ENCODE results near the gene KCNQ1. TPM values are rescaled to one million over a fixed set of nuclear protein-coding genes. Genes with fewer than 3 reads are reported as not detected.
A peak's percentile ranks its signal among the peaks of the same experiment; 100 is the strongest.

KCNQ1 gene
- total and polyA plus RNA-seq, 9 of the 15 experiments (the other 6 are each of a cell fraction or from before 2014, with no cell fraction given) = 0.44 TPM; not detected in 8

DNA sequence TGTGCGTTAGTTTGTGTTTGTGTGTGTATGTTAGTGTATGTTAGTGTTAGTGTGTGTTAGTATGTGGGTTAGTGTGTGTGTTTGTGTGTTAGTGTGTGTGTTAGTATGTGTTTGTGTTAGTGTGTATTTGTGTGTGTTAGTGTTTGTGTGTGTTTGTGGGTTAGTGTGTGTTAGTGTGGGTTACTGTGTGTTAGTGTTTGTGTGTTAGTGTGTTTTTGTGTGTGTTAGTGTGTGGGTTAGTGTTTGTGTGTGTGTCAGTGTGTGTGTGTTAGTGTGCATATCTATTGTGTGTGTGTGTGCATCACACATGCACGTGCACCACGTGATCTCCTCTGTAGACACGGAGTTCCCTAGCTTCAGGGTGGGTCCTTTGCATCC is 139.6 kb downstream of the KCNQ1 start:
- no peak for ATAC-seq
- Histone ChIP-seq H3K4me1 (replicated peaks in 1 of 2; ENCODE audit: control insufficient read depth in 2 of 2, insufficient read depth in 2 of 2, low read length in 2 of 2) (peaks cover 0 to 39% of the 10 kb centered on the region in 2 experiments; a peak in 2 of 5 replicates), H3K4me2 (ENCODE audit: insufficient read depth, low read length) (no peak overlapping the region), H3K27ac (ENCODE audit: extremely low read depth, low read depth, low read length) (no peak overlapping the region), H4K20me1 (replicated peaks; ENCODE audit: control insufficient read depth, insufficient read depth, low read length) (peaks cover 15% of the 10 kb centered on the region; the same call in 1 of the 2 replicates), H3K4me3 (no peak overlapping the region), H3K27me3 (ENCODE audit: control insufficient read depth in 2 of 2, insufficient read depth in 2 of 2, low read length in 2 of 2) (peaks cover 8 to 70% of the 10 kb centered on the region in 2 experiments), H3K9me1 (ENCODE audit: control insufficient read depth, insufficient read depth, low read length) (no peaks in the 10 kb centered on the region), H3K9ac (ENCODE audit: insufficient read depth in 1 of 2, low read depth in 2 of 2, low read length in 2 of 2) (no peak overlapping the region), H3K79me2 (ENCODE audit: control insufficient read depth, insufficient read depth, low read length) (no peaks in the 10 kb centered on the region), H3K9me3 (replicated peaks; ENCODE audit: control insufficient read depth, insufficient read depth, low read depth, low read length) (no peaks in the 10 kb centered on the region), H2AFZ (ENCODE audit: low read depth, low read length) (no peak overlapping the region), H3K36me3 (ENCODE audit: control insufficient read depth, insufficient read depth, low read length) (no peaks in the 10 kb centered on the region)
- no peak for DNase-seq (ENCODE audit: extremely low read depth in 1 of 4, low spot score in 3 of 4)
- intact Hi-C loops (cut with micrococcal nuclease) = no loop called here
- CTCF ChIA-PET (ENCODE audit: low intra/inter-chr PET ratio) = no interaction called here
- 3% methylated on average over 4 of the region's 4 CpGs for WGBS (ENCODE audit: insufficient coverage, low coverage, missing lambda C conversion rate)
- BruUV-seq (replicated peaks) = no TSS peak
- POLR2A ChIA-PET = no interaction called here
- FAIRE-seq = peak; percentile 70
- in situ Hi-C loops (cut with MboI) = no loop called here
- TF ChIP-seq HNRNPUL1 (IDR thresholded peaks at IDR 0.05; ENCODE audit: low read length) (no peak), ZNF384 (IDR thresholded peaks at IDR 0.05; ENCODE audit: low read depth, low read length) (no peak), ZNF696 (CRISPR knock-in tag; conservative IDR thresholded peaks at IDR 0.05) (no peak), MED1 (CRISPR knock-in tag; IDR thresholded peaks at IDR 0.05; ENCODE audit: borderline replicate concordance) (no peak), CEBPG (CRISPR knock-in tag; IDR thresholded peaks at IDR 0.05) (no peak), CEBPG (tag; conservative IDR thresholded peaks at IDR 0.05 in 1 of 2, IDR thresholded peaks at IDR 0.05 in 1 of 2) (no peak), ARHGAP35 (IDR thresholded peaks at IDR 0.05; ENCODE audit: partially characterized antibody) (peak; percentile 41), SNIP1 (IDR thresholded peaks at IDR 0.05; ENCODE audit: low read depth) (no peak), TRIM24 (IDR thresholded peaks at IDR 0.05) (peak; percentile 20 to 44; a peak in 2 of 4 replicates), TEAD2 (tag; IDR thresholded peaks at IDR 0.05) (no peak)
- TF ChIP-seq, protein P1, sequence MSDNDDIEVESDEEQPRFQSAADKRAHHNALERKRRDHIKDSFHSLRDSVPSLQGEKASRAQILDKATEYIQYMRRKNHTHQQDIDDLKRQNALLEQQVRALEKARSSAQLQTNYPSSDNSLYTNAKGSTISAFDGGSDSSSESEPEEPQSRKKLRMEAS (CRISPR knock-in tag; IDR thresholded peaks at IDR 0.05) = no peak
- TF ChIP-seq, protein P2, sequence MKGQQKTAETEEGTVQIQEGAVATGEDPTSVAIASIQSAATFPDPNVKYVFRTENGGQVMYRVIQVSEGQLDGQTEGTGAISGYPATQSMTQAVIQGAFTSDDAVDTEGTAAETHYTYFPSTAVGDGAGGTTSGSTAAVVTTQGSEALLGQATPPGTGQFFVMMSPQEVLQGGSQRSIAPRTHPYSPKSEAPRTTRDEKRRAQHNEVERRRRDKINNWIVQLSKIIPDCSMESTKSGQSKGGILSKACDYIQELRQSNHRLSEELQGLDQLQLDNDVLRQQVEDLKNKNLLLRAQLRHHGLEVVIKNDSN (CRISPR knock-in tag; IDR thresholded peaks at IDR 0.05) = peak; percentile 86
- TF ChIP-seq, protein P3, sequence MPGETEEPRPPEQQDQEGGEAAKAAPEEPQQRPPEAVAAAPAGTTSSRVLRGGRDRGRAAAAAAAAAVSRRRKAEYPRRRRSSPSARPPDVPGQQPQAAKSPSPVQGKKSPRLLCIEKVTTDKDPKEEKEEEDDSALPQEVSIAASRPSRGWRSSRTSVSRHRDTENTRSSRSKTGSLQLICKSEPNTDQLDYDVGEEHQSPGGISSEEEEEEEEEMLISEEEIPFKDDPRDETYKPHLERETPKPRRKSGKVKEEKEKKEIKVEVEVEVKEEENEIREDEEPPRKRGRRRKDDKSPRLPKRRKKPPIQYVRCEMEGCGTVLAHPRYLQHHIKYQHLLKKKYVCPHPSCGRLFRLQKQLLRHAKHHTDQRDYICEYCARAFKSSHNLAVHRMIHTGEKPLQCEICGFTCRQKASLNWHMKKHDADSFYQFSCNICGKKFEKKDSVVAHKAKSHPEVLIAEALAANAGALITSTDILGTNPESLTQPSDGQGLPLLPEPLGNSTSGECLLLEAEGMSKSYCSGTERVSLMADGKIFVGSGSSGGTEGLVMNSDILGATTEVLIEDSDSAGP (CRISPR knock-in tag; IDR thresholded peaks at IDR 0.05) = no peak
- TF ChIP-seq, protein P4, sequence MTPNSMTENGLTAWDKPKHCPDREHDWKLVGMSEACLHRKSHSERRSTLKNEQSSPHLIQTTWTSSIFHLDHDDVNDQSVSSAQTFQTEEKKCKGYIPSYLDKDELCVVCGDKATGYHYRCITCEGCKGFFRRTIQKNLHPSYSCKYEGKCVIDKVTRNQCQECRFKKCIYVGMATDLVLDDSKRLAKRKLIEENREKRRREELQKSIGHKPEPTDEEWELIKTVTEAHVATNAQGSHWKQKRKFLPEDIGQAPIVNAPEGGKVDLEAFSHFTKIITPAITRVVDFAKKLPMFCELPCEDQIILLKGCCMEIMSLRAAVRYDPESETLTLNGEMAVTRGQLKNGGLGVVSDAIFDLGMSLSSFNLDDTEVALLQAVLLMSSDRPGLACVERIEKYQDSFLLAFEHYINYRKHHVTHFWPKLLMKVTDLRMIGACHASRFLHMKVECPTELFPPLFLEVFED (CRISPR knock-in tag; conservative IDR thresholded peaks at IDR 0.05) = peak; percentile 72; the same call in 1 of the 2 replicates
- TF ChIP-seq, protein P5, sequence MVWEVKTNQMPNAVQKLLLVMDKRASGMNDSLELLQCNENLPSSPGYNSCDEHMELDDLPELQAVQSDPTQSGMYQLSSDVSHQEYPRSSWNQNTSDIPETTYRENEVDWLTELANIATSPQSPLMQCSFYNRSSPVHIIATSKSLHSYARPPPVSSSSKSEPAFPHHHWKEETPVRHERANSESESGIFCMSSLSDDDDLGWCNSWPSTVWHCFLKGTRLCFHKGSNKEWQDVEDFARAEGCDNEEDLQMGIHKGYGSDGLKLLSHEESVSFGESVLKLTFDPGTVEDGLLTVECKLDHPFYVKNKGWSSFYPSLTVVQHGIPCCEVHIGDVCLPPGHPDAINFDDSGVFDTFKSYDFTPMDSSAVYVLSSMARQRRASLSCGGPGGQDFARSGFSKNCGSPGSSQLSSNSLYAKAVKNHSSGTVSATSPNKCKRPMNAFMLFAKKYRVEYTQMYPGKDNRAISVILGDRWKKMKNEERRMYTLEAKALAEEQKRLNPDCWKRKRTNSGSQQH (CRISPR knock-in tag; IDR thresholded peaks at IDR 0.05) = peak; percentile 66; the same call in 1 of the 2 replicates
- TF ChIP-seq, protein P6, sequence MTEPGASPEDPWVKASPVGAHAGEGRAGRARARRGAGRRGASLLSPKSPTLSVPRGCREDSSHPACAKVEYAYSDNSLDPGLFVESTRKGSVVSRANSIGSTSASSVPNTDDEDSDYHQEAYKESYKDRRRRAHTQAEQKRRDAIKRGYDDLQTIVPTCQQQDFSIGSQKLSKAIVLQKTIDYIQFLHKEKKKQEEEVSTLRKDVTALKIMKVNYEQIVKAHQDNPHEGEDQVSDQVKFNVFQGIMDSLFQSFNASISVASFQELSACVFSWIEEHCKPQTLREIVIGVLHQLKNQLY (CRISPR knock-in tag; conservative IDR thresholded peaks at IDR 0.05) = no peak
